Nephron progenitor cell (in vitro differentiated cells): Measurements from ENCODE around the gene GINS1.

Experiments used
- DNase-seq: peaks from one replicate; pipeline ENCODE4 v3.0.0; 2021
- H3K27ac Mint-ChIP-seq: 2 replicates; pipeline ENCODE4 v1.8.0; 2021; ENCODE audit warnings: mild to moderate bottlenecking, moderate library complexity, mixed read lengths
- H3K27me3 Mint-ChIP-seq: 2 replicates; pipeline ENCODE4 v1.8.0; 2021; ENCODE audit warnings: mild to moderate bottlenecking, low read depth, mixed read lengths; ENCODE audit not compliant: poor library complexity
- H3K36me3 Mint-ChIP-seq: 2 replicates; pipeline ENCODE4 v1.8.0; 2021; ENCODE audit warnings: low read depth, mixed read lengths
- H3K4me1 Mint-ChIP-seq: 2 replicates; pipeline ENCODE4 v1.8.0; 2021; ENCODE audit warnings: mixed read lengths
- H3K4me3 Mint-ChIP-seq: 2 replicates; pipeline ENCODE4 v1.8.0; 2021; ENCODE audit warnings: mild to moderate bottlenecking, moderate library complexity, mixed read lengths
- H3K9me3 Mint-ChIP-seq: 2 replicates; pipeline ENCODE4 v1.8.0; 2021; ENCODE audit warnings: mild to moderate bottlenecking, moderate library complexity, mixed read lengths
- CTCF ChIP-seq: fragments of 200-600 bp; sonication (generic); IDR thresholded peaks from 2 replicates; pipeline ENCODE4 v1.5.0; 2021; ENCODE audit warnings: antibody characterized with exemption

Gene GINS1

GRCh38 chr20:25402583-25402982 lies 4.9 kb upstream of the GINS1 start:
- no peak for TF ChIP-seq CTCF
- peaks cover 69% of the 10 kb centered on the region for H3K9me3 Mint-ChIP-seq
- H3K27me3 Mint-ChIP-seq, result peaks cover 9% of the 10 kb centered on the region
- no peak overlapping the region for H3K4me3 Mint-ChIP-seq
- DNase-seq, result no peak
- H3K36me3 Mint-ChIP-seq, result peaks cover 12% of the 10 kb centered on the region
- peaks cover 34% of the 10 kb centered on the region for H3K4me1 Mint-ChIP-seq
- H3K27ac Mint-ChIP-seq, result no peak overlapping the region

- TF ChIP-seq CTCF, result no peak
- Mint-ChIP-seq H3K4me3 (peak overlapping the region; percentile 95), H3K9me3 (peaks cover 34% of the 10 kb centered on the region), H3K4me1 (peaks cover 24% of the 10 kb centered on the region), H3K27ac (no peak overlapping the region), H3K36me3 (peaks cover 17% of the 10 kb centered on the region), H3K27me3 (peaks cover 5% of the 10 kb centered on the region)
- DNase-seq, result no peak
These were observed 686 bp downstream of the GINS1 start for GRCh38 chr20:25408170-25408547.

- Mint-ChIP-seq H3K4me1 (peaks cover 24% of the 10 kb centered on the region), H3K27ac (no peak overlapping the region), H3K9me3 (peaks cover 27% of the 10 kb centered on the region), H3K27me3 (peaks cover 5% of the 10 kb centered on the region), H3K36me3 (peaks cover 17% of the 10 kb centered on the region), H3K4me3 (peak overlapping the region; percentile 95)
- DNase-seq, result no peak
- no peak for TF ChIP-seq CTCF
These were observed 1.4 kb downstream of the GINS1 start for GRCh38 chr20:25408890-25409289.

GRCh38 chr20:25418776-25419175 lies 11.3 kb downstream of the GINS1 start:
- no peaks in the 10 kb centered on the region for H3K27me3 Mint-ChIP-seq
- no peak for TF ChIP-seq CTCF
- no peak overlapping the region for H3K27ac Mint-ChIP-seq
- H3K9me3 Mint-ChIP-seq, result no peaks in the 10 kb centered on the region
- no peaks in the 10 kb centered on the region for H3K4me1 Mint-ChIP-seq
- H3K4me3 Mint-ChIP-seq, result no peak overlapping the region
- peaks cover 45% of the 10 kb centered on the region for H3K36me3 Mint-ChIP-seq
- no peak for DNase-seq

GRCh38 chr20:25421102-25421501 lies 13.6 kb downstream of the GINS1 start:
- no peak for DNase-seq
- H3K4me3 Mint-ChIP-seq, result no peak overlapping the region
- peaks cover 52% of the 10 kb centered on the region for H3K36me3 Mint-ChIP-seq
- H3K9me3 Mint-ChIP-seq, result peaks cover 4% of the 10 kb centered on the region
- TF ChIP-seq CTCF, result no peak
- no peaks in the 10 kb centered on the region for H3K27me3 Mint-ChIP-seq
- no peaks in the 10 kb centered on the region for H3K4me1 Mint-ChIP-seq
- no peak overlapping the region for H3K27ac Mint-ChIP-seq

- peaks cover 11% of the 10 kb centered on the region for H3K9me3 Mint-ChIP-seq
- no peak for TF ChIP-seq CTCF
- no peaks in the 10 kb centered on the region for H3K4me1 Mint-ChIP-seq
- H3K36me3 Mint-ChIP-seq, result peaks cover 54% of the 10 kb centered on the region
- DNase-seq, result no peak
- H3K27me3 Mint-ChIP-seq, result no peaks in the 10 kb centered on the region
- no peak overlapping the region for H3K4me3 Mint-ChIP-seq
- H3K27ac Mint-ChIP-seq, result no peak overlapping the region
These were observed 14.6 kb downstream of the GINS1 start for GRCh38 chr20:25422032-25422431.
